Measurements from ENCODE around the gene RPP14.

RPP14 gene

GRCh38 chr3:58260261-58260731 lies 45.7 kb upstream of the RPP14 start:
- H3K4me3 ChIP-seq (ENCODE audit: low read depth, low read length), result no peak overlapping the region
- H3K27ac ChIP-seq (ENCODE audit: extremely low read depth, low read depth, low read length), result no peak overlapping the region
- H3K36me3 ChIP-seq (ENCODE audit: control insufficient read depth in 2 of 2, insufficient read depth in 1 of 2, low read length in 2 of 2), result peaks cover 0 to 9% of the 10 kb centered on the region in 2 experiments; a peak in 2 of 3 replicates
- ChIA-PET POLR2A (no interaction called here), CTCF (no interaction called here)
- no peaks in the 10 kb centered on the region for H3K9me3 ChIP-seq (ENCODE audit: control insufficient read depth, insufficient read depth, low read depth, low read length)
- H3K4me1 ChIP-seq (ENCODE audit: control insufficient read depth, insufficient read depth, low read length), result no peaks in the 10 kb centered on the region
- no peak for TF ChIP-seq ZNF488 (tag by site-specific recombination; IDR thresholded peaks at IDR 0.05)
- no peak for TF ChIP-seq ZNF341 (tag by site-specific recombination; IDR thresholded peaks at IDR 0.05; ENCODE audit: low read depth)
- TF ChIP-seq ZNF157 (tag by site-specific recombination; IDR thresholded peaks at IDR 0.05), result no peak
- TF ChIP-seq ZNF211 (tag by site-specific recombination; IDR thresholded peaks at IDR 0.05; ENCODE audit: low read depth), result no peak
- TF ChIP-seq ZNF514 (tag by site-specific recombination; IDR thresholded peaks at IDR 0.05), result no peak
- TF ChIP-seq ZNF777 (tag by site-specific recombination; IDR thresholded peaks at IDR 0.05; ENCODE audit: borderline replicate concordance), result no peak
- no peak for TF ChIP-seq WT1 (tag by site-specific recombination; IDR thresholded peaks at IDR 0.05)
- no peak for TF ChIP-seq ZNF837 (tag by site-specific recombination; IDR thresholded peaks at IDR 0.05)
- no peak for TF ChIP-seq YY1 (tag by site-specific recombination; IDR thresholded peaks at IDR 0.05)
- TF ChIP-seq RBAK (tag by site-specific recombination; IDR thresholded peaks at IDR 0.05), result no peak
- no peak for TF ChIP-seq REST (tag by site-specific recombination; IDR thresholded peaks at IDR 0.05)
- no peak for TF ChIP-seq ZNF280C (tag by site-specific recombination; IDR thresholded peaks at IDR 0.05)
- no peak for TF ChIP-seq ZBTB17 (tag by site-specific recombination; IDR thresholded peaks at IDR 0.05)
- no peak for TF ChIP-seq ZNF580 (tag by site-specific recombination; IDR thresholded peaks at IDR 0.05)
- no peak for TF ChIP-seq PRDM6 (tag by site-specific recombination; IDR thresholded peaks at IDR 0.05)

GRCh38 chr3:58260733-58261132 lies 45.3 kb upstream of the RPP14 start:
- Histone ChIP-seq H3K27ac (ENCODE audit: extremely low read depth, low read depth, low read length) (no peak overlapping the region), H3K36me3 (ENCODE audit: control insufficient read depth in 2 of 2, insufficient read depth in 1 of 2, low read length in 2 of 2) (peaks cover 0 to 9% of the 10 kb centered on the region in 2 experiments; a peak in 2 of 3 replicates), H3K9me3 (ENCODE audit: control insufficient read depth, insufficient read depth, low read depth, low read length) (no peaks in the 10 kb centered on the region), H3K4me1 (ENCODE audit: control insufficient read depth, insufficient read depth, low read length) (no peaks in the 10 kb centered on the region), H3K4me3 (ENCODE audit: low read depth, low read length) (no peak overlapping the region)
- CTCF ChIA-PET, result interaction anchor here (0.6 kb wide), 1 partner anchor 40 kb away, joined by 3 read pairs; no protein-coding TSS in a partner anchor
- TF ChIP-seq ZIC2 (tag by site-specific recombination; IDR thresholded peaks at IDR 0.05) (peak; percentile 90), ZFHX2 (tag by site-specific recombination; conservative IDR thresholded peaks at IDR 0.05) (no peak), ZNF704 (tag by site-specific recombination; IDR thresholded peaks at IDR 0.05) (no peak), GLIS1 (tag by site-specific recombination; IDR thresholded peaks at IDR 0.05) (peak; percentile 66)
- POLR2A ChIA-PET, result no interaction called here

Data from HEK293 (cell line).